T1000 (cell line): ENCODE results near the gene GLRX.
"Not testable (repeated sequence)": the region's sequence is repeated elsewhere in the genome, so short reads cannot be mapped to it uniquely, and the experiment has no call there.

Source experiments
- DNase-seq: peaks from one replicate; lab custom pipeline; 2025; ENCODE audit warnings: mixed read lengths; lab: John Stamatoyannopoulos, UW

Gene GLRX

GRCh38 chr5:95826949-95827891 lies 4.7 kb upstream of the GLRX start:
- DNase-seq: no peak

- DNase-seq: no peak
These were observed 3.0 kb upstream of the GLRX start for GRCh38 chr5:95825495-95825894.

GRCh38 chr5:95824747-95825146 lies 2.2 kb upstream of the GLRX start:
- no peak for DNase-seq

GRCh38 chr5:95823738-95824609 lies 1.4 kb upstream of the GLRX start:
- peak; percentile 77 for DNase-seq

DNA sequence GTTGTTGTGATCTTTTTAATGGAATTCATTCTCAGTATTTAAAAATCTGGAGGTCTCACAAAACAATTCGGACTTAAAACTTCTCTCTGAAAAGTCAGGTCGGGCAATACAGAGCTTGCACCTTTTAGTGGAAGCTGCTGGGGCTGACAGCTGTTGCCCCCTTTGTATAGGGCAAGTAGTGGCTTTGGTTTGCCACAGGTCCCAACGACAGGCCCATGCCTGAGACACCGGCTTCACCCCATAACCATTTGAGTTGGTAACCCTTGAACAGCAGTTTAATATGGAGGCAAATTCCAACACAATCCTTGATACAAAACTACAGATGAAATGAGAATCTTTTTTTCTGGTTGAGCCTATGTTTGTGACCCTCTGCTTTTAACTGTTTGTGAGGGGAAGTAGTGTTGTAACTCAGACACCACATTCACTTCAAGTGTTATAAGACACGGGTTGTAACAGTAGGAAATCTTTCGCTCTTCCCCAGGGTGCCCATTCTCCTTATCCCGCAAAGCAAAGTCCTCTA lies 752 bp upstream of the GLRX start:
- no peak for DNase-seq

GRCh38 chr5:95822043-95822541 lies 434 bp downstream of the GLRX start:
- DNase-seq: no peak

GRCh38 chr5:95821110-95822021 lies 1.2 kb downstream of the GLRX start:
- DNase-seq: no peak

- no peak for DNase-seq
These were observed 4.1 kb downstream of the GLRX start for GRCh38 chr5:95818181-95819147.

DNA sequence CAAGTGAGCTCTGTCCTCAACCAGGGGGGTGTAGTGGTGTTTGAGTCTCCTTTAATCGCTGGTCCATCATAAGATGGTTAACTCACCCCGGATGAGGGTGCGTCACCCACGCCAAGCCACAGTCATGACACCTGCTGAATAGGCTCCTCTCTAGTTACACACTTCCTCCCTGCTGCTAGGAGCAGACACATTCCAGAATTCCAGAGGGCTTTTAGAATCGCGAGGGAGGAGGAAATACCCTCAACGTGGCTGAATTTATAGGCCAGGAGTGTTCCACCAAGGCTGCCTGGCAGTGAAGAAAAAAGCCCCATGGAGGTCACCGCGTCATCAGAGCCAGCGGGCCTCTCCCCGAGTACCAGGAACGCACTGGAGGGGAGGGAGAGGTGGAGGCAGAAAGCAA lies 5.1 kb downstream of the GLRX start:
- DNase-seq: no peak

DNA sequence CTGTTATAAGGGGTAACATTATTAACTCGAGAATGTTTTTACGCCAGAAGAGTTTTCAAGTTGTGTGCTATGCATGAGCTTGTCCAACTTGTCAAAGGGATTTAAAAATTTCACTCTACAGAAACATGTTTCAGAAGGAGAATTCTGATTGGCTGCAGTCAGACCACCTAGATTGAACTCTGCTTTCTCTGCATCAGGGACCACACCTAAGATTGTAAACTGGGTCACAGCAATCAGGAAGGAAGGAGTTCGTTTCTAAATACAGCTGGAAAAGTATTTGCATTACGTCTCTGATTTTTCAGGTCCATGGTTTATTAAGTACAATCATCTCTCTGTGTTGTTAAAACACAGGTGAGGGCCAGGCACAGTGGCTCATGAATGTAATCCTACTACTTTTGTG lies 5.8 kb downstream of the GLRX start:
- DNase-seq: no peak

DNA sequence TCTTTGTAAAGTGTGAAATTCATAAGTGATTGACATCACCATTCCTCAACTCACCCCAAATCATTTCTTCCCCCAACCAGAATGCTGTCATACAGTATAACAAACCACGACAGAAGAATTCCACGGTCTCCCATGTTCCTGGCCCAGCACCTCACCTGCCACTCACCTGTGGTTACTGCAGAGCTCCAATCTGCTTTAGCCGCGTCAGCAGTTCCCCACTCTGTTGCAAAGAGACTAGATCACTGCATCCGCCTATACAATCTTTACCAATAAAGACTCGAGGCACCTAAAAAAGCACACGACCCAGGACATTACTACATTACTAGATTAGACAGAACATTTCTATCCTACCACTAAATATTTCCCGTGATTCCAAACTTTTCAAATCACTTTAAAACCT lies 6.2 kb downstream of the GLRX start:
- no peak for DNase-seq

DNA sequence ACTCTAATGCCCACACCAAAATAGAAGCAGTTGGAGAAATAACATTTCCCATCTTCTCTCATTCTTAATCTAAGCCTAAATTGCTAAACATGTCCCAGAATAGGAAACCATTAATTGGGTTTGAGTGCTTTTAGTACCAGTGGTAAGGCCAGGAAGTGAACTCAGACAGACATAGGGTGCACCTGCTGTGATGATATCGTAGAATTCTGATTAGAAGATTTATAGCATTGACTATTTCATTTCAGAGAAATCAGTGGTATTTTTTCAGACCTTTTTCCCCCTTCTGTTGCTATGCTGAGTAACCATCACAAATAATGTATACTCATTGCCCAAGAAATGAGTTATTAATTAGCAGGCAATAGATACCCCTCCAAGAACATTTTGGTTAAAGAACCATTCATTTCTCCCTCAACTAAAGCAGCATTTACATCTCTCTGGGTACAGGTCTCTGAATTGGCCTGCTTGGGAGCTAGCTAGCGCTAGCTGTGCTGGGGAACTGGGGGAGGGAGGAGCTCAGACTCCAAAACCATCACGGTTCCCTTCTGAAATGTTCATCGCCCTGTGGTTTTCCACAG lies 7.3 kb downstream of the GLRX start:
- no peak for DNase-seq

- DNase-seq: not testable (repeated sequence)
These were observed 9.5 kb downstream of the GLRX start for GRCh38 chr5:95813035-95813434.

- DNase-seq: no peak
These were observed 10.5 kb downstream of the GLRX start for GRCh38 chr5:95812074-95812471.

DNA sequence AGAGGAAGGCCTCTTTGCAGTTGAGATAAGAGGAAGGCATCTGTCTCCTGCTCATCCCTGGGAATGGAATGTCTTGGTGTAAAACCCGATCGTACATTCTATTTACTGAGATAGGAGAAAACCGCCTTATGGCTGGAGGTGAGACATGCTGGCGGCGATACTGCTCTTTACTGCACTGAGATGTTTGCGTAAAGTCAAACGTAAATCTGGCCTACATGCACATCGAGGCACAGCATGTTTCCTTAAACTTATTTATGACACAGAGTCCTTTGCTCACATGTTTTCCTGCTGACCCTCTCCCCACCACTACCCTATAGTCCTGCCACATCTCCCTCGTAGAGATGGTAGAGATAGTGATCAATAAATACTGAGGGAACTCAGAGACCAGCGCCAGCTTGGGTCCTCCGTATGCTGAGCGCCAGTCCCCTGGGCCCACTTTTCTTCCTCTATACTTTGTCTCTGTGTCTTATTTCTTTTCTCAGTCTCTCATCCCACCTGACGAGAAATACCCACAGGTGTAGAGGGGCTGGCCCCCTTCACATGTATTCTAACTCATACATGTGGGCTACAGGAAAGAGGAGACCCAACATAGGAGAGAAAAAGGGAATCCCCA lies 11.0 kb downstream of the GLRX start:
- not testable (repeated sequence) for DNase-seq

DNA sequence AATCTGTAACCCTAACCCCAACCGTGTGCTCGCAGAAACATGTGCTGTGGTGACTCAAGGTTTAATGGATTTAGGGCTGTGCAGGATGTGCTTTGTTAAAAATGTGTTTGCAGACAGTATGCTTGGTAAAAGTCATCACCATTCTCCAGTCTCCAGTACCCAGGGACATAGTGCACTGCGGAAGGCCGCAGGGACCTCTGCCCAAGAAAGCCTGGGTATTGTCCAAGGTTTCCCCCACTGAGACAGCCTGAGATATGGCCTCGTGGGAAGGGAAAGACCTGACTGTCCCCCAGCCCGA lies 11.5 kb downstream of the GLRX start:
- DNase-seq: not testable (repeated sequence)

DNA sequence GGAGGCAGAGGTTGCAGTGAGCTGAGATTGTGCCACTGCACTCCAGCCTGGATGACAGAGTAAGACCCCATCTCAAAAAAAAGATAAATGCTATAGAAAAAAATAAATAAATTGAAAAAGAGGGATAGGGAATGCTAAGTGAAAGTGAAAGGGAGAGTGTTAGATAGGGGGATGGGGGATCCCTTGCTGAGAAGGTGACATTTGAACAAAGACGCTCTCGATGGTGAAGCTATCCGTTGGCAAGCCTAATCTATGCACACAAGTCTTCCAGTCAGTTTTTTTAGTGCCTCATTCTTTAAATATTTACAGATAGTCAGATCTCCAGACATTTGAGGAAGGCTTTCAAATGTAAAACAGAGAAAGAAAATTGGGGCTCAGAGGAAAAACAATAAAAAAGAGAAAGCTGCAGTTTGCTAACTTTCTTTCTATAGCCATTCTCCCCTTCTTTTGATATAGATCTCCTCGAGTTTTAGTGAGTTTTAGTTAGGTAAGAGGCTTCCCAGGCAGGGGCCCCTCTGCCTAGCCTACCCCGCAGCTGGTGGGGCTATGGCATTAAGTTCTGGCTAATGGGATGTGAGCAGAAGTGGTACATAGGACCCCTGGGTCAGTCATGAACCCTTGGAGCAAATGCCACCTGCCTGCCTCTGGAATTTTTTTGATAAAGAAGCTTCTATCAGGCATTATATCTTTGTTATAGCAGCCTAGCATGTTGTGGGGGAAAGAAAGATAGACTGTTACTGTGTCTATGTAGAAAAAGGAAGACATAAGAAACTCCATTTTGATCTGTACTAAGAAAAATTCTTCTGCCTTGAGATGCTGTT lies 12.0 kb downstream of the GLRX start:
- no peak for DNase-seq

DNA sequence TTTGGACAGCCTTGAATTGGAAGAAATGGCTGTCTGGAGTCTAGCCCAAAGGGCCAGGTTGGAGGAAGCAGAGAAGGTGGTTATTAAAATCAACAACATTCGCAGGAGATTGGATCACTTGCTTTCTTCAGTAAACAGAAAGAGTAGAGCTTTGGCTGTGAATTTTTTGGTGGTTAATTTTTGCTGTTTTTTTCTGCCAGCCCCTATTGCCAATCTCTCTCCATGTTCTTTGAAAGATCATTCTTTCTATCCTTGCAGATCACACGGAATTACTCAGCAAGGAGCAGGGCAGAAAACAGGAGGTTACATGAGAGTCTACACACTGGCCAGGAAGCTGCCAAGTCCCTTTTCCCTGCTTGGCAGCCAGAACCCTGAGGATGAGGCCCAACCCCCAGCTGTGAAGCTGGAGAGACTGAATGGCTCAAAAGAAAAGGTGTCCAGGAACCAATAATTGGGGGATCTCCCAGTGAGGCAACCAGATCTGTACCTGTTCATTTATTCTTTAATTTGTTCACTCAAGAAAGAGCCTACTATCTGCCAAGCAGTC lies 13.0 kb downstream of the GLRX start:
- no peak for DNase-seq
